ENCODE results near the gene TMCC1. TPM values are rescaled to one million over a fixed set of nuclear protein-coding genes. Genes with fewer than 3 reads are reported as not detected.

Gene TMCC1
- 10 to 100 TPM; 16.7 to 16.9 TPM for total RNA-seq

DNA sequence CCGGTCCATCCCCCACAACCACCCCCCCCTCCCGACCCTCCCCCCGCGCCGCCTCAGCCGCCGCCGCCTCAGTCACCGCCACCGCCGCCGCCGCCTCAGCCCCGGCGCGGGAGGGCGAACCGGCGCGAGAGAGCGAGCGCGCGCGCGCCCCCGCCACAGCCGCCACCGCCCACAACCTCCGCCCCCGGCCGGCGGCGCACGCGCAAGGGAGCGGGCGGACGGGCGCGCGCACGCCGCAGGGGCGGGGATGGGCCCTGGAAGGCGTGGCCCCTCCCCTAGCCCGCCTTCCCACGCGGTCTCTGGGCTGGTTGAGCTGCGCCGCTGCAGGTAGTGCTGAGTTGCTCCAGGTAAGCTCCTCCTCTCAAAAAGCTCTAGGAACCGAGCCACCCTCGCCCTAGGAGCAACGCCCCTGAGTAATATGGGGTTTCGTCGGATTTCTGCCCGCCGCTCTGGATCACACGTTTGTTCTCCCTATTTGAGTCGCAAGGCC is at the start of gene TMCC1:
TMCC1 (minus strand) TSS at position 131 of the 490 bp plus-strand sequence.
- H3K27ac Mint-ChIP-seq: peak within 1 kb of the TSS; percentile 93
- no peaks in the 10 kb centered on the region for H3K27me3 Mint-ChIP-seq (ENCODE audit: low read depth)
- DNase-seq (peak; percentile 88 to 93), ATAC-seq (replicated peaks in 1 of 2) (peak; percentile 93)
- H3K4me3 Mint-ChIP-seq: peak within 1 kb of the TSS; percentile 92 to 96
- no peaks in the 10 kb centered on the region for H3K9me3 Mint-ChIP-seq
- H3K4me1 Mint-ChIP-seq (ENCODE audit: low read depth): peaks cover 45% of the 10 kb centered on the region
- peaks cover 3% of the 10 kb centered on the region in 2 donors for H3K36me3 Mint-ChIP-seq (ENCODE audit: insufficient read depth in 2 of 2)

DNA sequence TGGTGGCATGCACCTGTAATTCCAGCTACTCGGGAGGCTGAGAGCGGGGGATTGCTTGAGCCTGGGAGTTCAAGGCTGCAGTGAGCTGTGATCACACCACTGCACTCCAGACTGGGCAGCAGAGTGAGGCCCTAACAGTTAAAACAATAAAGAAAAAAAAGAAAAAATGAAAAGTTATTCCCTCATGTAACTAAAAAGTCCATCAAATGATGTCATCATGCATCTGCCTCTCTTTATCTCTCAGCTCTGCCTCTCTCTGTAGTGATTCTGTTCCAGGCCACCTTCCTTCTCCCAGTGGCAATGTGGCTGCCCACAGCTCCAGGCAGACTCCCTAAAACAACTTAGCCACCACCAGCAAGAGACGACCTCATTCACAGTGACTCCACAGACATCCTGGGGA is 49.5 kb upstream of the TMCC1 start:
- Mint-ChIP-seq H3K4me3 (no peak overlapping the region), H3K27me3 (ENCODE audit: low read depth) (peaks cover 24% of the 10 kb centered on the region), H3K4me1 (ENCODE audit: low read depth) (peaks cover 4% of the 10 kb centered on the region), H3K27ac (no peak overlapping the region), H3K9me3 (no peaks in the 10 kb centered on the region), H3K36me3 (ENCODE audit: insufficient read depth in 2 of 2) (no peaks in the 10 kb centered on the region)
- ATAC-seq (replicated peaks in 1 of 2) (no peak), DNase-seq (no peak)

DNA sequence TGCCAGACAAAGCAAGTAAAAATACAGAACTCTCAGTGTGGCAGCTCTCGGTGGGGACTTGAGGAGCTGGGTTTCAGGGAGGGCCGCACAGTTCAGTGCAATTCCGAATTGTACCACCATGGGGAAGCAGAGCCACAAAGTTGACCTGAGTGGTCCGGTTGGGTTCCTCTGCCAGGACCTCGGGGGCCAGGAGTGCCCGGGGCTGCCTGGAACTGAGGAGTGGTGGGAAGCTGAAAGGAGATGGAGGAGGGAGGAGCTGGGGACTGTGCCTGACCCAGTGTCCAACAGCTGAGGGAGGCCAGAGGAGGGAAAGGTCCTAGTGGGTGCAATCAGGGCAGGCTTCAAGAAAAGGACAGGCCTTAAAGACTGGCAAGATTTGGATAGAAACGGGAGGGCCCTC is 48.8 kb upstream of the TMCC1 start:
- no peaks in the 10 kb centered on the region for H3K36me3 Mint-ChIP-seq (ENCODE audit: insufficient read depth in 2 of 2)
- H3K27me3 Mint-ChIP-seq (ENCODE audit: low read depth): peaks cover 24% of the 10 kb centered on the region
- no peak overlapping the region for H3K4me3 Mint-ChIP-seq
- H3K9me3 Mint-ChIP-seq: no peaks in the 10 kb centered on the region
- H3K4me1 Mint-ChIP-seq (ENCODE audit: low read depth): peaks cover 4% of the 10 kb centered on the region
- ATAC-seq (replicated peaks in 1 of 2) (peak; percentile 66 to 80), DNase-seq (peak; percentile 56)
- H3K27ac Mint-ChIP-seq: no peak overlapping the region

DNA sequence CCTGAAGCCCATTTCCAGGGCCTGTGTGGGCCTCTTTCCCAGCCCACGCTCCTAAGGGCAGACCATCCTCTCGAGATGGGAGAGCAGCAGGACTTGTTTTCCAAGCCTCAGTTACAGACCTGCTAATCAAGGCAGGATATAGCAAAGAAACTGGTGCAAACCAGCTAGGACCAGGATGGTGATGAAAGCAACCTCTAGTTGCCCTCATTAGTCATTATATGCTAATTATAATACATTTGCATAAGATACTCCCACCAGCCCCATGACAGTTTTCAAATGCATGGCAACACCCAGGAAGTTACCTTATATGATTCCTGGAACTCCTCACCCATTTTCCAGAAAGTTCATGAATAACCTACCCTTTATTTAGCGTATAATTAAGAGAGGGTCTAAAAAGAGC is 46.6 kb upstream of the TMCC1 start:
- Mint-ChIP-seq H3K27me3 (ENCODE audit: low read depth) (peaks cover 22% of the 10 kb centered on the region), H3K27ac (no peak overlapping the region), H3K9me3 (no peaks in the 10 kb centered on the region), H3K4me3 (no peak overlapping the region), H3K36me3 (ENCODE audit: insufficient read depth in 2 of 2) (no peaks in the 10 kb centered on the region), H3K4me1 (ENCODE audit: low read depth) (peaks cover 4% of the 10 kb centered on the region)
- no peak for DNase-seq
- ATAC-seq (replicated peaks in 1 of 2): peak in 1 of 2 donors; percentile 35

DNA sequence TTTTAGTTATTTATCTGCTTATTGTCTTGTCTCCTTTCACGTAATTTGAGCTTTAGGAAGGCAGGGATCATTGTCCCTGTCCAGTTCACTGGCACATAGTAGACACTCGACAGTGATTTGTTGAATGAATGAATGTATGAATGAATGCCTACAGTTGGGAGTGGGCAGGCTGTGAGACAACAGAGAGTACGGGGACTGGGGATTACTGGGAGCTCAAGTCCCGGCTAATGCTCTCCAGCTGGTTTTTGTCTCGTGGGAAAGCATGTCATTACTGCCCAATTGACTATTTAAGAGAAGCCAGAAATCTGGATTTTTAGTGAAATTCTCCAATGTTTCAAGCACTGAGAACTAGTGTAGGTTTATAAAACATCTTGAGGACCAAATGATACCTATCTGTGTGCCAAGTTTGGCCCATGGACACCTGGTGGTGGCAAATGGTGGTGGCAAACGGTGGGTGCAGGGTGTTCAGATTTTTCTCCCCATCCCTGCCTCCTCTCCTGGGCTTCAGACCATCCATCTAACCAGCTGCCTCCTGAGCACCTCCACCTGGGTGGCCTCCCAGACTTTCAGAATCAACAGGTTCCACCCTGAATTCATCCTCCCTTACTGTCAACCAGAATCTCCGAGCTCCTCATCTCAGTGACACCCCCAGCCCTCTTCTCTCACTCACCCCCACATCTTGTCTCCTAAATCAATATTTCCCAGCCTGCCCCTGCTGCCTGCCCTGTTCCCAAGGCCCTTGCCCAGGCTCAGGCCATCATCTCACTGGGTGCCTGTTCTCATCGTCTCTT is 44.8 kb upstream of the TMCC1 start:
- DNase-seq: no peak
- ATAC-seq (replicated peaks in 1 of 2): no peak
- H3K4me1 Mint-ChIP-seq (ENCODE audit: low read depth): peaks cover 4% of the 10 kb centered on the region
- no peak overlapping the region for H3K27ac Mint-ChIP-seq
- H3K4me3 Mint-ChIP-seq: no peak overlapping the region
- H3K9me3 Mint-ChIP-seq: no peaks in the 10 kb centered on the region
- H3K27me3 Mint-ChIP-seq (ENCODE audit: low read depth): peaks cover 11% of the 10 kb centered on the region
- no peaks in the 10 kb centered on the region for H3K36me3 Mint-ChIP-seq (ENCODE audit: insufficient read depth in 2 of 2)

DNA sequence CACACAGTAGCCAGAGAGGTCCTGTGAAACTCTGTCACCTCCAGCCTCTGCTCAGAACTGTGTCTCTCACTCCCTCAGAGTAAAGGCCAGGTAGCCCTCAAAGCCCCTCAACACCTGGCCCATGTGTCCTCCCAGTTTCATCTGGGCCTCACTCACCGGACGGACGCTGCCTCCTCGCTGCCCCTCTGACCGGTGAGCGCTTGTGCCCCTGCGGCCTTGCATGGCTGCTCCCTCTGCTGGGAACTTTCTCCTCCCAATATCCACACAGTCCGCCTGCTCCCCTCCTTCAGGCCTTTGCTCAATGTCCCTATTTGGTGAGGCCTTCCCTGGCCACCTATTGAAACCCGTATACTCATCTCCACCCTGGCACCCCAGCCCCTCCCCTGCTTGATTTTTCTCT is 44.2 kb upstream of the TMCC1 start:
- no peak for DNase-seq
- Mint-ChIP-seq H3K27ac (no peak overlapping the region), H3K36me3 (ENCODE audit: insufficient read depth in 2 of 2) (no peaks in the 10 kb centered on the region), H3K4me3 (no peak overlapping the region), H3K9me3 (no peaks in the 10 kb centered on the region), H3K4me1 (ENCODE audit: low read depth) (peaks cover 4% of the 10 kb centered on the region), H3K27me3 (ENCODE audit: low read depth) (peaks cover 11% of the 10 kb centered on the region)
- ATAC-seq (replicated peaks in 1 of 2): no peak

DNA sequence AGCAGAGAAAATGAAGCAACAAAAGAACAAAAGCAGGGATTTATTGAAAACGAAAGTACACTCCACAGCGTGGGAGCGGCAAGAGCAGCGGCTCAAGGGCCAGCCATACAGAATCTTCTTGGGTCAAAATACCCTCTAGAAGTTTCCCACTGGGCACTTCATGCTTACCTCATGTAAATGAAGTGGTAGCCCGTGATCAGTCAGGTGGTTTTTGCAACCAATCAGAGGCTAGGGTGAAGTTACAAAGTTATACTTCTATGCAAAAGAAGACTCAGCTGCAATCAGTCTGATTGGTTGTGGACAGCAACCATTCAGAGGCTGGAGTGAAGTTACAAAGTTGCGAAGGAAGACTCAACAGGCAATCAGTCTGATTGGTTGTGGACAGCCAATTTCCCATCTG is 43.2 kb upstream of the TMCC1 start:
- Mint-ChIP-seq H3K27ac (no peak overlapping the region), H3K27me3 (ENCODE audit: low read depth) (peaks cover 4% of the 10 kb centered on the region), H3K36me3 (ENCODE audit: insufficient read depth in 2 of 2) (no peaks in the 10 kb centered on the region), H3K4me3 (peak overlapping the region; percentile 53 to 81), H3K4me1 (ENCODE audit: low read depth) (no peaks in the 10 kb centered on the region), H3K9me3 (no peaks in the 10 kb centered on the region)
- ATAC-seq (replicated peaks in 1 of 2) (peak; percentile 70 to 77), DNase-seq (peak; percentile 10 to 13)

DNA sequence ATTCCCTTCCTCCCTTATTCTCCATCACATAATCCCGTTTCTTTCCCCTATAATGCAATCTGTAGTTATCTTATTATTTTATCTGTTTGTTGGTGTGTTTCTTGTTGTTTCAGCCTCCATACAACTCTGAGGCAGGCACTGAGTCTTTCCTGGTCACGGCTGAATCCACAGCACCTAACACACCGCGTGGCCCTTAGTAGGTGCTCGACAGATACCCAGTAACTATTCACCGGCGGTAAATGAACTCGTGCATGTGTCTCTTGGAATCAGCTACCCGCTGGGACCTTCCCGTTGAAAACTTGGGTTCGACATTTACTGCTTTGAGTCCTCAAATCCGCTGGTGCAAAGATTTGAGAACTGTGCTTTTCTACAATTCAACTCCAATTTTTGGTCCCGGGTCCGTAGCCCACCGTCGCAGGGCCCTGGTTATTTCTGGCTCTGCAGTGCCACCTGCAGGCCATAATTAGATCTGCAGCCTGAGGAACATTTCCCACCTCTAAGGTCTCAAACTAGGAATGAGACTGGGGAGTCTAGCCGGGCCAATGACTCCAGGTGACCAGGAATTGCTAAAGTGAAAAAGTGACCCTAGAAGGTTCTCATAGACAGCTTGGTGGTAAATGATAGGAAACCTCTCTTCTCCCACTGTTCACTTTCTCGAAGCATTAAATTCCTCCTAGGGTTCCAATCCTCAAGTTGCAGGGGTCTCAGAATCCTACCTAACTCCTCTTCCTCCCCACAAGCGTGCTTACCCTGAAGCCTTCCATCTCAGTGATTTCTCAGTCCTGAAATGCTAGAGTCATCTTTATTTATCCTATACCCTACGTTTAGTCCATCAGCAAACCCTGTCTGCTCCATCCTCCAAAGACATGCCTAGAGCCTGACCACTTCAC is 41.0 kb upstream of the TMCC1 start:
- Mint-ChIP-seq H3K36me3 (ENCODE audit: insufficient read depth in 2 of 2) (peaks cover under 1 to 5% of the 10 kb centered on the region in 2 donors), H3K4me3 (no peak overlapping the region), H3K27me3 (ENCODE audit: low read depth) (peaks cover 4% of the 10 kb centered on the region), H3K27ac (no peak overlapping the region), H3K4me1 (ENCODE audit: low read depth) (no peaks in the 10 kb centered on the region), H3K9me3 (peaks cover 3% of the 10 kb centered on the region in 2 donors)
- DNase-seq (peak; percentile 8 to 23), ATAC-seq (replicated peaks in 1 of 2) (peak in 1 of 2 donors; percentile 41)

DNA sequence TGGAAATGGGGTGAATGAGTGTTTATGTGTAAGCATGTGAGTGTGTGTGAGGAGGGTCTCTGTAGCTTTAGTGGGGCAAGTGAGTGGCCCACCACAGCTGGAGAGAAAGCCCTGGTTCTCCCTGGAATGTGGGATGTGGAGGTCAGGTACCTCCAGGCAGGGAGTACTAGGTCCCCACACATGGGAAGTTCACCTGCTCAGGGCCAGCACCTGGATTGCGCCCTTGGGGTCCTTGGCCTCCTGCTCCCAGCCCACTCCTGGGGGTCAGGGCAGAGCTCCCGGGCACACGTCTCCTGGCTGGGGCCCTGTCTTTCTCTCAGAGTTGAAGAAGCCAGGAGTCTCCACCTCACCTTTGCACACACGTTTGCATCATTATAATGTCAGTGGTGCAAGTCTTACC is 40.0 kb upstream of the TMCC1 start:
- Mint-ChIP-seq H3K36me3 (ENCODE audit: insufficient read depth in 2 of 2) (peaks cover 4 to 7% of the 10 kb centered on the region in 2 donors), H3K4me3 (no peak overlapping the region), H3K27ac (no peak overlapping the region), H3K9me3 (peaks cover 5 to 6% of the 10 kb centered on the region in 2 donors), H3K4me1 (ENCODE audit: low read depth) (no peaks in the 10 kb centered on the region), H3K27me3 (ENCODE audit: low read depth) (peaks cover under 1% of the 10 kb centered on the region)
- ATAC-seq (replicated peaks in 1 of 2) (no peak), DNase-seq (no peak)

DNA sequence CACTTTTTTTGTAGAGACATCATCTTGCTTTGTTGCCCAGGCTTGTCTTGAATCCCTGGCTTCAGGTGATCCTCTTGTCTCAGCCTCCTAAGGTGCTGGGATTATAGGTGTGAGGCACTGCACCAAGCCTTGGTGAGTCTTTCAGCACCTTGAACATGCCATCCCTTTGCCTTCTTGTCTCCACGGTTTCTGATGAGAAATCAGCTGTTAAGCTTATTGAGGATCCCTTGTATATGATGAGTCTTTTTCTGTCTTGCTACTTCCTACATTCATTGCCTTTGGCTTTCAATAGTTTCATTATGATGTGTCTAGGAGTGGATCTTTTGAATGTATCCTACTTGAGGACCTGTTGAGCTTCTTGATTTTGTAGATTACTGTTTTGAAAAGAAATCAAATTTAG is 35.9 kb upstream of the TMCC1 start:
- peaks cover 5 to 7% of the 10 kb centered on the region in 2 donors for H3K36me3 Mint-ChIP-seq (ENCODE audit: insufficient read depth in 2 of 2)
- no peaks in the 10 kb centered on the region for H3K4me1 Mint-ChIP-seq (ENCODE audit: low read depth)
- peaks cover 7 to 8% of the 10 kb centered on the region in 2 donors for H3K9me3 Mint-ChIP-seq
- H3K4me3 Mint-ChIP-seq: no peak overlapping the region
- no peak for DNase-seq
- no peak overlapping the region for H3K27ac Mint-ChIP-seq
- peaks cover 9% of the 10 kb centered on the region for H3K27me3 Mint-ChIP-seq (ENCODE audit: low read depth)
- ATAC-seq (replicated peaks in 1 of 2): no peak

DNA sequence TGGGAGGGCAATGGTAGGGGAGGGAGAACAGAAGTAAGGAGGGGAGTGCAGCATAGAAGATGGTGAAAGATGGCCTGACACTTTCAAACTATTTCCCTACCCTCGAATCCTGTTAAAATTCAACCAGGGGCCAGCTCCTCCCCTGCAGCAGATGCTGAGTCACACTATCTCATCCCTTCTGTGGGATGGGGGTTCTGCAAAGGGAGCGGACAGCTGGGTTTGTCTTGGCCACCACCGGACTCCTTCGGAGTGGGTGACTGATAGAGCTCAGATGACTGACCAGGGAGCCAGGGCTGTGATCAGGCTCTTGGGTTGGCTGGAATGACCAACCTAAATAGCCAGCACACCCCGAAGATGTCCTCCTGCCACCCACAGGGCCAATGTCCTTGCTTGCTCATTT is 33.6 kb upstream of the TMCC1 start:
- H3K27ac Mint-ChIP-seq: no peak overlapping the region
- no peak overlapping the region for H3K4me3 Mint-ChIP-seq
- H3K9me3 Mint-ChIP-seq: peaks cover 7 to 8% of the 10 kb centered on the region in 2 donors
- DNase-seq (no peak), ATAC-seq (replicated peaks in 1 of 2) (no peak)
- H3K36me3 Mint-ChIP-seq (ENCODE audit: insufficient read depth in 2 of 2): peaks cover 5 to 10% of the 10 kb centered on the region in 2 donors
- H3K27me3 Mint-ChIP-seq (ENCODE audit: low read depth): peaks cover 9% of the 10 kb centered on the region
- H3K4me1 Mint-ChIP-seq (ENCODE audit: low read depth): no peaks in the 10 kb centered on the region

DNA sequence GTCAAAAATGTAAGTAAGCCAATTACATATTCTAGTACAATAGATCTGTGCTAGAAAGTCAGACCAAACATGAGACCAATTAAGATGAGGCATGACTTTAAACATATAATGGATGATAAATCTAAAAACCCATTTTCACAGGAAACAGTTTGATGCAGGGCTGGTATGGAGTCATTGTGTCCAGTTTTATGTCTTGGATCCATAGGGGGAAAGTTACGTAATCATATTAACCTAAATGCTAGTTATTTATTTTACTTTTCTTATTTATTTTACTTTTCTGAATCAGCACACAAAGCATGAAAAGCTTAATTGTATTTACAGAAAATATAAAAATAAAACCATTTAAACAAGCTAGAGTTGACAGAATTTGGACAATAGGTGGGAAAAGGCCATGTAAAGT is 26.3 kb upstream of the TMCC1 start:
- DNase-seq (no peak), ATAC-seq (replicated peaks in 1 of 2) (no peak)
- Mint-ChIP-seq H3K4me1 (ENCODE audit: low read depth) (no peaks in the 10 kb centered on the region), H3K9me3 (peaks cover 14 to 16% of the 10 kb centered on the region in 2 donors), H3K27me3 (ENCODE audit: low read depth) (no peaks in the 10 kb centered on the region), H3K4me3 (no peak overlapping the region), H3K27ac (no peak overlapping the region), H3K36me3 (ENCODE audit: insufficient read depth in 2 of 2) (peaks cover 12 to 22% of the 10 kb centered on the region in 2 donors)

DNA sequence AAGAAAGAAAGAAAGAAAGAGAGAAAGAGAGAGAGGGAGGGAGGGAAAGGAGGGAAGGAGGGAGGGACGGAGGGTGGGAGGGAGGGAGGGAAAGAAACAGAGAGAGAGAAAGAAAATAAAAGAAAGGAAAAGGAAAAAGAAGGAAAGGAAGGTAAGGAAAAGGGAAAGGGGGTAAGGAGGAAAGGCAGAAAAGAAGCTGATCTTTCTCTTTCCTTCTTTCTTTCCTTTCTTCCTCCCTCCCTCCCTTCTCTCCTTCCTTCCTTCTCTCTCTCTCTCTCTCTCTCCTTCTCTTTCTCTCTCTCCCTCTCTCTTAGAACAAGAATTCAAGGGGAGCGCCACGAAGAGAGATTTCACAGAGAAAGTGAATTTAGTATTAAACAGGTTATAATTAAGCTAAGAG is 25.8 kb upstream of the TMCC1 start:
- Mint-ChIP-seq H3K27ac (no peak overlapping the region), H3K36me3 (ENCODE audit: insufficient read depth in 2 of 2) (peaks cover 12 to 22% of the 10 kb centered on the region in 2 donors), H3K4me1 (ENCODE audit: low read depth) (no peaks in the 10 kb centered on the region), H3K27me3 (ENCODE audit: low read depth) (no peaks in the 10 kb centered on the region), H3K4me3 (no peak overlapping the region), H3K9me3 (peaks cover 14 to 16% of the 10 kb centered on the region in 2 donors)
- no peak for DNase-seq
- ATAC-seq (replicated peaks in 1 of 2): no peak
